ENCODE results near the gene KCTD10.

The KCTD10 gene

GRCh38 chr12:109494348-109494881 lies 17.3 kb upstream of the KCTD10 start:
- 95 to 96% methylated on average over 4 to 6 of the region's 7 CpGs for WGBS, 2 experiments (ENCODE audit: insufficient coverage in 2 of 2)
- Histone ChIP-seq H3K4me1 (ENCODE audit: control insufficient read depth, insufficient read depth, low read length, poor library complexity, severe bottlenecking) (peaks cover 12% of the 10 kb centered on the region), H3K9me3 (ENCODE audit: control insufficient read depth, low read length) (peaks cover 8% of the 10 kb centered on the region), H3K27ac (ENCODE audit: low read depth, low read length, severe bottlenecking) (no peak overlapping the region), H3K36me3 (ENCODE audit: control insufficient read depth, insufficient read depth, low read length) (peaks cover 81% of the 10 kb centered on the region), H3K4me3 (ENCODE audit: extremely low read depth, insufficient read depth, low read length, poor library complexity, severe bottlenecking) (no peak overlapping the region)

- Histone ChIP-seq H3K9me3 (ENCODE audit: control insufficient read depth, low read length) (peaks cover 8% of the 10 kb centered on the region), H3K4me1 (ENCODE audit: control insufficient read depth, insufficient read depth, low read length, poor library complexity, severe bottlenecking) (peaks cover 12% of the 10 kb centered on the region), H3K4me3 (ENCODE audit: extremely low read depth, insufficient read depth, low read length, poor library complexity, severe bottlenecking) (no peak overlapping the region), H3K36me3 (ENCODE audit: control insufficient read depth, insufficient read depth, low read length) (peaks cover 81% of the 10 kb centered on the region), H3K27ac (ENCODE audit: low read depth, low read length, severe bottlenecking) (no peak overlapping the region)
- no CpG with 5 or more reads among the region's 1 CpG for WGBS, 2 experiments (ENCODE audit: insufficient coverage in 2 of 2)
Measured at GRCh38 chr12:109493938-109494337, 16.8 kb upstream of the KCTD10 start.

DNA sequence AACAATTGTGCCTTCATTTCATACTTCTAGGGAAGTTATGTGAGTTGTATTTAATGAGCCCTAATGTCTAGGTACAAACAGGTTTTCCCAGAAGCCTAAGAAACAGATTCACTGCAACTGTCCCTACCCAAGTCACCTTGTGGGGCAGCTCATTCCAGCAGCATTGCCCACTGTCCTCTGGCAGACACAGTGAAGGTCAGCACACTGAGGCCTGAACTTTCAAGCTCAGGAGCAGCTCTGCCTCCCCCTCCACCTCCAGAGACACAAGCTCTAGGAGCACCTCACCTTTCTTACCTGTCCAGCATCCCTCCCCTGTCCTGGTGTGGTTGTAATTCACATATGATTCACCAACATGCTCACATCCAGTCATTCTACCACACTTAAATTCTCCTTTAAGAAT lies 16.0 kb upstream of the KCTD10 start:
- H3K9me3 ChIP-seq (ENCODE audit: control insufficient read depth, low read length), result peaks cover 8% of the 10 kb centered on the region
- H3K36me3 ChIP-seq (ENCODE audit: control insufficient read depth, insufficient read depth, low read length), result peaks cover 84% of the 10 kb centered on the region
- peaks cover 9% of the 10 kb centered on the region for H3K4me1 ChIP-seq (ENCODE audit: control insufficient read depth, insufficient read depth, low read length, poor library complexity, severe bottlenecking)
- H3K4me3 ChIP-seq (ENCODE audit: extremely low read depth, insufficient read depth, low read length, poor library complexity, severe bottlenecking), result no peak overlapping the region
- no peak overlapping the region for H3K27ac ChIP-seq (ENCODE audit: low read depth, low read length, severe bottlenecking)

DNA sequence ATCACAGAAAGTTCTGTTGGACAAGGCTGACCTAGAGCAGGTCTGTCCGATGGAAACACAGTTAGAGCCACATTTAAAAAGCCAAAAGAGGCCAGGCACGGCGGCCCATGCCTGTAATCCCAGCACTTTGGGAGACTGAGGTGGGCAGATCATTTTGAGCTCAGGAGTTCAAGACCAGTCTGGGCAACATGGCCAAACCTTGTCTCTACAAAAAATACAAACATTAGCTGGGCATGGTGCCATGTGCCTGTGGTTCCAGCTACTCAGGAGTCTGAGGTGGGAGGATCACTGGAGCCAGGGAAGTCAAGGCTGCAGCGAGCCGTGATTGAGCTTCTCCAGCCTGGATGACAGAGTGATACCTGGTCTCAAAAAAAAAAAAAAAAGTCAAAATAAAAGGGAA lies 15.3 kb upstream of the KCTD10 start:
- H3K9me3 ChIP-seq (ENCODE audit: control insufficient read depth, low read length), result peaks cover 8% of the 10 kb centered on the region
- peaks cover 86% of the 10 kb centered on the region for H3K36me3 ChIP-seq (ENCODE audit: control insufficient read depth, insufficient read depth, low read length)
- H3K4me1 ChIP-seq (ENCODE audit: control insufficient read depth, insufficient read depth, low read length, poor library complexity, severe bottlenecking), result peaks cover 3% of the 10 kb centered on the region
- WGBS, 2 experiments (ENCODE audit: insufficient coverage in 2 of 2), result 85 to 92% methylated on average over 3 of the region's 5 CpGs
- no peak overlapping the region for H3K27ac ChIP-seq (ENCODE audit: low read depth, low read length, severe bottlenecking)
- no peak overlapping the region for H3K4me3 ChIP-seq (ENCODE audit: extremely low read depth, insufficient read depth, low read length, poor library complexity, severe bottlenecking)

DNA sequence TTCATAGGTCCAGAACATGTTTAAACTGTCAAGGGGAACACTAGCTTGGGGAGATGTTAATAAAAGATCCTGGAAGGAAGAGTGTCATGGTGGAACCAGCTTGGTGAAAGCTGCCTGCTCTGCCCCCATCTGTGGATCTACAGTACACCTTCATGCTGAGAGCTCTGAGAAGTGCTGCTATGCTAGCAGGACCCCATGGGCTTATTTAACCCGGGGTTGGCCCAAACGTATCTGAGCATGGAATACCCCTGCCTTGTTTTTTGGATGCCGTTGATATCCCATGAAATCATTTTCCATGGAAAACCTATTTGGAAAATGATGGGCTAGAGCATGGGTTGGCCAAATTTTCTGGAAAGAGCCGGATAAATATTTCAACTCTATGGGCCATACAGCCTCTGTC lies 14.6 kb upstream of the KCTD10 start:
- no peak overlapping the region for H3K27ac ChIP-seq (ENCODE audit: low read depth, low read length, severe bottlenecking)
- no peaks in the 10 kb centered on the region for H3K4me1 ChIP-seq (ENCODE audit: control insufficient read depth, insufficient read depth, low read length, poor library complexity, severe bottlenecking)
- peaks cover 8% of the 10 kb centered on the region for H3K9me3 ChIP-seq (ENCODE audit: control insufficient read depth, low read length)
- 86 to 94% methylated on average over 3 to 4 of the region's 4 CpGs for WGBS, 2 experiments (ENCODE audit: insufficient coverage in 2 of 2)
- H3K36me3 ChIP-seq (ENCODE audit: control insufficient read depth, insufficient read depth, low read length), result peaks cover 92% of the 10 kb centered on the region
- no peak overlapping the region for H3K4me3 ChIP-seq (ENCODE audit: extremely low read depth, insufficient read depth, low read length, poor library complexity, severe bottlenecking)

- peaks cover 3% of the 10 kb centered on the region for H3K9me3 ChIP-seq (ENCODE audit: control insufficient read depth, low read length)
- no CpG with 5 or more reads among the region's 1 CpG for WGBS, 2 experiments (ENCODE audit: insufficient coverage in 2 of 2)
- no peaks in the 10 kb centered on the region for H3K4me1 ChIP-seq (ENCODE audit: control insufficient read depth, insufficient read depth, low read length, poor library complexity, severe bottlenecking)
- no peak overlapping the region for H3K27ac ChIP-seq (ENCODE audit: low read depth, low read length, severe bottlenecking)
- H3K4me3 ChIP-seq (ENCODE audit: extremely low read depth, insufficient read depth, low read length, poor library complexity, severe bottlenecking), result no peak overlapping the region
- H3K36me3 ChIP-seq (ENCODE audit: control insufficient read depth, insufficient read depth, low read length), result peaks cover 95% of the 10 kb centered on the region
Measured at GRCh38 chr12:109489955-109490565, 13.0 kb upstream of the KCTD10 start.

- no peak overlapping the region for H3K4me3 ChIP-seq (ENCODE audit: extremely low read depth, insufficient read depth, low read length, poor library complexity, severe bottlenecking)
- 94 to 95% methylated on average over 11 to 13 of the region's 14 CpGs for WGBS, 2 experiments (ENCODE audit: insufficient coverage in 2 of 2)
- H3K27ac ChIP-seq (ENCODE audit: low read depth, low read length, severe bottlenecking), result no peak overlapping the region
Measured at GRCh38 chr12:109489016-109489954, 12.2 kb upstream of the KCTD10 start.

DNA sequence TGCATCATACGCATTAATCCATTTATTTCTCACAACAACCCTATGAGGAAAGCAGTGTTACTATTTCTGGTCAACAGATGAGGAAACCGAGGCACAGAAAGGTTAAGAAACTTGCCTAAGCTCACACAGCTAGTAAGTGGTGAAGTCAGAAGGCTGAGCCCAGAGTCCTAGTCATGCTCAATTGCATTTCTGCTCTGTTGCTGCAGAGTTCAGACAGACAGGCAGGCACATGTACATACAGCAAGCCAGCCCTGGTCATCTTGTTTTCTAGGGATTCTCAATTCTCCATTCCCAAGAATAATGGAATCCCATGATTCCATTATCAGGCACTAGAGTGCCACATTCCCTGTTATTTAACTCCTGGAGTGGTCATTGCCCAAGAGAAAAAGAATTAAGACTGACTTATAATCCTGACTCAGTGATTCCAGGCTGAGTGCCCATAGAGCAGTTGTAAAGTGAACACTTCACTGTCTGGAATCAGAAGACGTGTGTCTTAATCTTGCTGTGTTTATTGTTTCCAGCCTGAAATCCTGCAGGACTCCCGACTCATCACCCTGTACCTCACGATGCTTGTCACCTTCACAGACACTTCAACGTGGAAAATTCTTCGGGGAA lies 11.1 kb upstream of the KCTD10 start:
- H3K36me3 ChIP-seq (ENCODE audit: control insufficient read depth, insufficient read depth, low read length), result peaks cover 96% of the 10 kb centered on the region
- WGBS, 2 experiments (ENCODE audit: insufficient coverage in 2 of 2), result 87 to 88% methylated on average over 6 of the region's 7 CpGs
- H3K4me1 ChIP-seq (ENCODE audit: control insufficient read depth, insufficient read depth, low read length, poor library complexity, severe bottlenecking), result no peaks in the 10 kb centered on the region

More at GRCh38 chr12:109489016-109489954, 12.2 kb upstream of the KCTD10 start:
- Histone ChIP-seq H3K36me3 (ENCODE audit: control insufficient read depth, insufficient read depth, low read length) (peaks cover 96% of the 10 kb centered on the region), H3K4me1 (ENCODE audit: control insufficient read depth, insufficient read depth, low read length, poor library complexity, severe bottlenecking) (no peaks in the 10 kb centered on the region), H3K9me3 (ENCODE audit: control insufficient read depth, low read length) (no peaks in the 10 kb centered on the region)

GRCh38 chr12:109487181-109488050 lies 10.3 kb upstream of the KCTD10 start:
- Histone ChIP-seq H3K4me1 (ENCODE audit: control insufficient read depth, insufficient read depth, low read length, poor library complexity, severe bottlenecking) (no peaks in the 10 kb centered on the region), H3K9me3 (ENCODE audit: control insufficient read depth, low read length) (no peaks in the 10 kb centered on the region), H3K36me3 (ENCODE audit: control insufficient read depth, insufficient read depth, low read length) (peaks cover 96% of the 10 kb centered on the region), H3K27ac (ENCODE audit: low read depth, low read length, severe bottlenecking) (no peak overlapping the region), H3K4me3 (ENCODE audit: extremely low read depth, insufficient read depth, low read length, poor library complexity, severe bottlenecking) (no peak overlapping the region)
- 92 to 96% methylated on average over 9 of the region's 9 CpGs for WGBS, 2 experiments (ENCODE audit: insufficient coverage in 2 of 2)

More for the DNA sequence above, 11.1 kb upstream of the KCTD10 start:
- no peaks in the 10 kb centered on the region for H3K9me3 ChIP-seq (ENCODE audit: control insufficient read depth, low read length)
- H3K4me3 ChIP-seq (ENCODE audit: extremely low read depth, insufficient read depth, low read length, poor library complexity, severe bottlenecking), result no peak overlapping the region
- H3K27ac ChIP-seq (ENCODE audit: low read depth, low read length, severe bottlenecking), result no peak overlapping the region

DNA sequence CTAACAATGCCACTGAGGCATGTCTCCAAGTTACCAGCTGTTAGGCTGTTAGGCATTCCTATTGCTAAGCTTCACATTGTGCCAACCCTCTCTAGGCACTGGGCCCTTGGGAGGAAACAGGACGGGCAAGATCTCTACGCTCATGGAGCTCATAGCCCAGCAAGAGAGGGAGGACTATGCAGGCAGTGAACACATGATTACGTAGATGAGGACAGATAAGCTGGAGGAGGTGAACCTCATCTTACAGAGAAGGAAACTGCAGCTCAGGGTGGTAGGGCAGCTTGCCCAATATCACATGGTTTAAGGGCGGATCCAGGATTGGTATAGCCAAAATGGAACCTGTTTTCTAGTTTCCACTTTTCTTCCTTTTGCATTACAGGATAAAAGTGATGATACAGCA lies 8.1 kb upstream of the KCTD10 start:
- H3K4me1 ChIP-seq (ENCODE audit: control insufficient read depth, insufficient read depth, low read length, poor library complexity, severe bottlenecking), result no peaks in the 10 kb centered on the region
- no peak overlapping the region for H3K4me3 ChIP-seq (ENCODE audit: extremely low read depth, insufficient read depth, low read length, poor library complexity, severe bottlenecking)
- H3K27ac ChIP-seq (ENCODE audit: low read depth, low read length, severe bottlenecking), result no peak overlapping the region
- 89 to 98% methylated on average over 3 to 4 of the region's 4 CpGs for WGBS, 2 experiments (ENCODE audit: insufficient coverage in 2 of 2)
- no peaks in the 10 kb centered on the region for H3K9me3 ChIP-seq (ENCODE audit: control insufficient read depth, low read length)
- H3K36me3 ChIP-seq (ENCODE audit: control insufficient read depth, insufficient read depth, low read length), result peaks cover 74% of the 10 kb centered on the region
